ENCODE results near the gene GLP2R.

The GLP2R gene

DNA sequence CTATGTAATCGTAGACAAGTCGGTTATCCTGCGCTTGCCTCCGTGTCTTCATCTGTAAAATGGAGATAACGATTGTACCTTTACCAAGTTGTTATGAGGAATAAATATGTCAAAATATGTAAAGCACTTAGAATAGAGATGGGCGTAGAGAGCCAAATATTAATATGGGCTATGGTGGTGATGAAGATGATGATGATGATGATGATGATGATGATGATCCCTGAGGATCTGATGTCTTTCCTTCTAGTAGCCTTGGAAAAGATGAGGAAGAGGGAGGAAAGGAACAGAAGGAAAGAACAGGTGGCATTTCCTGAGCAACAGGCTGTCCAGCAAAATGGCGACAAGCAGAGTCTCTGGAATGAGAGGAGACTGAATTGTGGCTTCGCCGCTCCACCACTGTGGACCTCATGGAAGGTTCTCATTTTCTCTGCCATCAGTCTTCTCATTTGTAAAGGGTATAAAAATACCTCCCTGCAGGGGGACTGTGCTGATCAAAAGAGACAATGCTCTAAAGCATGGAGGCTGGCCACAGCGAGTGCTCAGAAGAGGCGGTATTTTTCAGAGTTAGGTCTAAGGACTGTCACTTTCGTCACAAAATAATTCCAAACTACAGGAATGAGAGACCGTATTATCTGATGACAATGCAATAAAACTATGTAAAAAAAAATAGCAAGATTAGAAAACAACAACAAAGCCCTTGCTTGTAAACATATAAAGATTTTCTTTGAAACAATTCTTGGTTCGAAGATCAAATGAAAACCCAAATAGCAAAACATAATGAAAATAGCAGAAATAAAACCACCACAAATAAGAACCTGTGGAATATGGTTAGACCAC is 96.5 kb downstream of the GLP2R start:
- no peak for DNase-seq (ENCODE audit: low read depth)

DNA sequence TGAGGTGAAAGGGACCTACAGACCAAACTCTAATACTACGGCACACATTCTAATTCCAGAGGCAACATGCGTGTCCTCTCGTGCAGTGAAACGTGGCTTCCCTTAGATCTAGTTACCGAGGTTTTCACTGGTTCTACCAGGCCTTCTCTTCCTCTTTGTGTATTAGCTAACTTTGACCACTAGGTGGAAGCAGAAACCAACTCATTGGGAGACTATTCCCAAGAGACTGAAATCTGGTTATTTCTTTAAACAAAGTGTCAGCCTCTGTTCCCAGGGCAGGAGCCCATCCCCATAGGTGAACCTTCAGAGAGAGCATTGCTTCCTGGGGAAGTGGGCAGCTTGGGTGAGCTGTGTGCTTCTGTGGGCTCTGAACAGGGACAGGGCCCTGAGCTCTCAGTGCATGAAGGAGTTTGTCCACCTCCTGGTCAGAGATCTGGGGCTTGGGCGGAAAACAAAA is 99.0 kb downstream of the GLP2R start:
- no peak for DNase-seq (ENCODE audit: low read depth)

DNA sequence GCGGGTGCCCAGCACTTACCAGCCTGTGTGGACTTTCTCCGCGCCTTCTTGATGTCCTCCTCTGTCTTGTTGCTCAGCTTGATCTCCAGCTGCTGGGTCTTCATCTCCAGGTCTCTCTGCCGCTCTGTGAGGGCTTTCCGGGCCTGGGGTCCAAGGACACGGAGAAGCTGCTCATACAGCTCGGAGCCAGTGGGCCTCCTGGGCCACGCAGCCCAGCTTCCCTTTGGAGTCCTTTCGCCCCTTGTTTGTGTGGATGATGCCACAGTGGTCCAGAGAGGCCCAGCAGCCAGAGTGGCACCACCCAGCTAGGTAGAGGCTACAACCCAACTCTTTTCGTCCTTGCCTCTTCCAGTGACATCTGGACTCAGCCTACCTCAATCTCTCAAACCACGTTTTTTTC is 99.7 kb downstream of the GLP2R start:
- no peak for DNase-seq (ENCODE audit: low read depth)

DNA sequence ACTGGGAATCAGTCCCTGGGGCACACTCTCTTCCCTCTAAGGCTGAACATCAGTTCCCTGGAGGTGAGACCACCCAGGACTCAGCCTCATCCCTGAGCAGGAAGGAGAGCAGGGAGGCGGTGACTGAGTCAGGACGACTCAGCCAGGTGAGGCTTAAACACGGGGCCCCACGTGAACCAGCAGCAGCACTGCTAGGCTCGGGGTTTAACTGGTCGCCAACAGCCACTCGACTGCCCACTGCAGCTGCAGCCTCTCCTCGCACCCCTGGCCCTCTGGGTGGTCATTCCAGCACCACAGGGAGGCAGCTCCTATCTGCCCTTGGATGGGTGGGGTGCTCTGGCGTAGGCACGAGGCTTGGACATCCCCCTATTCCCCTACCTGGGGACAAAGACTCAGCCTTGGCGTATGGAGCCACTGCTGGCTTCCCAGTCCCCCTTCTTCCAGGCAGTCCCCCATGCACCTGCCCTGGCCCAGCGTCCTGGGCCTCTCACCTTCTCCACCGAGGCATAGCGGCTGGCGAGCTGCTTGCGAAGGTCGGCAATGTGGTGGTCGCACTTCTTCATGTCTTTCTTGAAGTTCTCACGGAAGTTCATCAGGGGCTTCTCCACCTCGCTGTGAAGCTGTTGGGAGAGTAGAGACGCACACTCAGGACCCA is 100.6 kb downstream of the GLP2R start:
- DNase-seq (ENCODE audit: low read depth), result no peak

DNA sequence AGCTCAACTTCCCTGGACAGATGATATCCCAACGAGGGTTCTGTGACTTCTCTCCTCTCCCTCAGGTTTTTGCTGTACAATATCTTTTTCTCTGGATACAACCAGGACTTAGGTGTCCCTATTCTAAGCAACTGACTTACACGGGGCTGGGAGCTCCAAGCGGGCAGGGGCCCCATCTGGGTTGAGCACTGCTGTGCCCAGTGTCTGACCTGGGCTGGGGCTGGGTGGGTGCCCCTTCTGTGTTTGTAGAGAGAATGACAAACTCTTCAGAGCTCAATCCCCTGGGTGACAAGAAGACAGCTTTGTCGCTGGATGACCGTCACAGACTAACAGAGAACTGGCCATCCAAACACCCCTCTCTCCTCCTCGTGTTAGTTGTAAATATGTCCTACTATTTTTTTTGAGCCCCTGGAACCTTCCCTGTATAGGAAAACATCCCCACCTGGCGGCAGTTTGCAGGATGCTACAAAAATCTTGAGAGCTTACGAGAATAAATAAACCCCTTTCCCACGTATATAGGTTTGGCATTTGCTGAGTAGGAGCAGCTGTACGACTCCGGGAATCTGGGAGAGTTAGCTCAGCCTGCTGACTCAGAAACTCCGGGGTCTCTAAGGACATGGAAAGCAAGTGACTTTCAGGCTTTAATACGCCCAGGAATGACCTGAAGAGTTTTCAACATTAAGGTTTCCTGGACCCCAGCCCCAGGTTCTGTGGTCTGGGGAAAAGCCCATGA is 103.0 kb downstream of the GLP2R start:
- DNase-seq (ENCODE audit: low read depth), result no peak

DNA sequence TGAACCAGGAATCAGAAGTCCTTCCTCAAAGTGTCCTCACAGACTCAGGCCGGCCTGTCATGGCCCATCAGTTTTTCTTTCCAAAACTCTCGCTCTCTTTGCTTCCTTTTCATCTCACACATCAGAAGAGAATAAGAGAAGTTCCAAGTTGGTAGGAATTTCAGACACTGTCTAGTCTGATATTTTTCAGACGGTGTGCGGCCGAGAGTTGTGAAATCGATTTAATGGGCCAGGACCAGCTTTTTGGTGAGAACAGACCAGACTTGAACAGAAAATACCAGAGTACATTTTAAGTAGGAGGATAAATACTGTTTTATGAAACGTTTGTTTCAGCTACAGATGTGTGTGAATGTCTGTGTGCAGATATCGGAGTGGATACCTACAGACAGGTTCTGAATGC is 104.1 kb downstream of the GLP2R start:
- DNase-seq (ENCODE audit: low read depth), result no peak

DNA sequence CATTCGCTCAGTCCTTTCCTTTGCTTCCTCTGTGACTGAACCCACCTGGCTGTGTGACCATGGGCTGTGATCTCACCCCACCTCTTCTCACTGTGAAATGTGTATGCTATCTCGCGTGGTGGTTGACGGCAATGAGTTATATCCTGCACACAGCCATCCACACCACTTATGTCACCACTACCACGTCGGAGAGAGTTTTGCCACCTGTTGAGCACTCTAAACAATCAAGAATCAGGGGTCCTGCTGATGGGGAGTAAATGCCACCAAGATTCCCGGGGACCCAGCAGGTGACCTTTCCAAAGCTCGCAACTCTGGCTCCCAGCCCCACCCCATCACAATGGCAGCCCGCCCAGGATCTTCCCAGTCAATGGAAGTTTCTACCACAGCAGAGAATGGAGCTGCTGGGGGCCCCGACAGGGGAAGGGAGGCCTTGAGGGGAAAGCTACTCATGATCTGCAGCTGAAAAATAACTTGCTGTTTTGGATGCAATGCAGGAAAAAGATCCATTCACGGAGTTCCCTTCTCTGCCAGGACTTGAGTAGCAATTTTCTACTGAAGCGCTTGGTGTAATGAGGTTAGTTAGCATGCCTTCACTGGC is 105.5 kb downstream of the GLP2R start:
- no peak for DNase-seq (ENCODE audit: low read depth)

DNA sequence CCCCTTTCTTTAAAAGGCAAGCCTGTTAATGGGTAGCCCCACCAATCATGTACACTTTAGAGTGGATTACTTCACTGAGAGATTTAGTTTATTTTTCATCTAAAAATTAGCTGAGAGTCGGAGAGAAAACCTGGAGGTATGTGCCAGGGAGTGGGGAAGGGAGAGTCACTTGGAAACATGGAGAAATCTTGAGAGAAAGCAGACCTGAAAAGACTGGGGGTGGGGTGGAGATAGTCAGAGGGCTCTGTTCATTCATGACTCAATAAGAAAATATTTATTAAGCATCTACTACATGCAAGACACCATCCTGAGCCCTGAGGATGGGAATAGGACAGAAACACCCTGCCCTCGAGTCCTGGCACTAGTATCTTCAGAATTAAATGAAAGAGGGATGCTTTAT is 106.8 kb downstream of the GLP2R start:
- no peak for DNase-seq (ENCODE audit: low read depth)

DNA sequence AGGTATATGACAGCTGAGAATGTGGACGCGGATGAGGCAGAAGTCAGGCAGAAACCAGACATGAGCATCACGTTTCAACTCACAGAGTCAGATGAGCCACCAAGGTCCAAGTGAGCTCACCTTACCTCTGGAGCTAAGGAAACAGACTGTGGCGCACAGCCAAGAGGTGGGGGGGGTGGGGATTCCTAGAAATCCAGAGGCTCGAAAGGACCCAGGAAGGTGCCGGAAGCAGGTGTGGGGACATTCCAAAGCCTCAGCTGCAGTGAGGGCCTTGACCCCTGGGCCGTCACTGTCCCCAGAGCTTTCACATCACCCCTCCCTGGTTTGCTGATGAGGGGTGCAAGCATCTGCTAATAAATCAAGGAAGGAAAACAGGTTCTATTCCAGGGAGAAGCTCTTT is 108.6 kb downstream of the GLP2R start:
- DNase-seq (ENCODE audit: low read depth), result no peak

DNA sequence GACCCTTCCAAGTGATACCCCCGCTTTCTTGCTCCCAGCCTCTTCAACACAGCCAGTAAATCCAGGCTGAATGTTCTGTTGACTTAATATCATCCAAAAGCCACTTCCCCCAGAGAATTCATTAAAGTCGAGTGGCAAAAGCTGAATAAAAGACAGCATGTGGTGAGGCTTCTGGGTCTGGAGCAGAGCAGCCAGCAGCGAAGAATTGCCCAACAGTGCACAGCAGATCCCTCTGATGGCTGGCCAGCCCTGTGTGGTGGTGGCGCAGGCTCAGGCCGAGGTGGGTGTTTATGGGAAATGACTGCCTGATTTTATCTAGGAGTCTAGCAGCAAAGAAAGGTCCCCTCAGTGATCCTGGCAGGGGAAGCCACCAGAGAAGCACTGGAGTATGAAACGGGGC is 109.7 kb downstream of the GLP2R start:
- DNase-seq (ENCODE audit: low read depth), result no peak

DNA sequence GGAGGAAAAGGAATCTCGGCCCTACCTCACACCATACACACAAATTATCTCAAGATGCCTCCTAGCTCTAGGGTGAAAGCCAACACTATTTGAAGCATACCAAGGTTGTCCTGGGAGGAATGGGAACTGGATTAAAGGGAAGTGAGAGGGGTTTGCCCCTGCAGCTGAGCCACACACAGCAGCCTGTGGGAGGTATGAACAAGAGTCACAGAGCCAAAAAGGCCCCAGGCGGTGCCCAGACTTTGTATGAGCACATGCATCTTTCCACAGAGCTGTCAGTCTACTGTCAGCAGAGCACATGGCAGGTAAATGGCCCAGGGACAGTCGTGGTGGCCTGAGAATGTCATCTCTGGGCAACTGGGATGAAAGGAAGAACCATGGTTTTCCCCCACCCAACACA is 110.4 kb downstream of the GLP2R start:
- DNase-seq (ENCODE audit: low read depth), result no peak

DNA sequence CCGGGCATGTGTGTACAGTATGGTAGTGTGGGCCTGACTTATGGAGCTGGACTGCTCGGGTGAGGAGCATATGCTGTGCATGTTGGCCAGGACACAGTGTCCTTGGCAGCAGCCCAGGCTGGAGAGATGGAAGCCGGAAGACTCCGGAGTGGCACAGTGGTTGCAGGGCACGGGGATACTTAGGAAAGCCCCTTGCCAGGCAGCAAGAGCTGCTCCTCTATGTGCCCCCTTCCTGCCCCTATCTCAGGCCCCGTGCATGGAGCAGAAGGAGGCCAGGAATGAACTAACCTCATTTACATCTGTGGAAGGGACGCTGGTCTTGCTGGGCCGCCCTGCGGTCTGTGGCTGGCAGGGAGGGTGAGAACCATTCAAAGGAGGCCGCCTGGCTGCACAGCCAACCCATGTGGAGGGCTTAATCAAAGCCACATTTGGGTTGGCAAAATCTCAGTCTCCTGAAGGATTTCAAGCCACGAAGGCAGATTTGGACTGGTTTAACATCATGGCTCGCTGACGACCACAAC is 111.6 kb downstream of the GLP2R start:
- no peak for DNase-seq (ENCODE audit: low read depth)

DNA sequence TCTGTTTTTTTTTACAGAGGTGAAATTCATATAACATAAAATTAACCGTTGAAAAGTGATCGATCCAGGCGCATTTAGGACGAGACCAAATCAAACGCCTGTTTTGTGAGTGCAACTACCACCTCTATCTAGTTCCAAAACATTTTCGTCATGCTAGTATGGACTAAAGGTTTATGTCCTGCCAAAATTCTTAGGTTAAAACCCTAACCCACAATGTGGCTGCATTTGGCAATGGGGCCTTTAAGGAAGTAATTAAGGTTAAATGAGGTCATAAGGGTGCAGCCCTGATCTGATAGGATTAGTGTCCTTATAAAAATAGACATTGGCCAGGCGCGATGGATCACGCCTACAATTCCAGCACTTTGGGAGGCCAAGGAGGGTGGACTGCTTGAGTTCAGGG is 112.2 kb downstream of the GLP2R start:
- DNase-seq (ENCODE audit: low read depth), result no peak

DNA sequence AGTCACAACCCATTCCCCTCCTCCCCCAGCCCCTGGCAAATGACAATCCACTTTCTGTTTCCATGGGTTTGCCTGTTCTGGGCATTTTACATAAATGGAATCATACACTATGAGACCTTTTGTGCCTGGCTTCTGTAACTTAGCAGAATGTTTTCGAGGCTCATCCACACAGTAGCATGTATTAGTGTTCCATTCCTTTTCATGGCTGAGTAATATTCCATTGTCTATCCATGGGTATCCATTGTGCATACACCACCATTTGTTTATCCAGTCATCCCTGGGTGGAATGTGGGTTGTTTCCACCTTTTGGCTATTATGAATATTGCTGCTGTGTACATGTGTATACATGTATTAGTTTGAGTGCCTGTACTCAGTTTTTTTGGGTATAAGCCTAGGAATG is 113.0 kb downstream of the GLP2R start:
- DNase-seq (ENCODE audit: low read depth), result no peak

DNA sequence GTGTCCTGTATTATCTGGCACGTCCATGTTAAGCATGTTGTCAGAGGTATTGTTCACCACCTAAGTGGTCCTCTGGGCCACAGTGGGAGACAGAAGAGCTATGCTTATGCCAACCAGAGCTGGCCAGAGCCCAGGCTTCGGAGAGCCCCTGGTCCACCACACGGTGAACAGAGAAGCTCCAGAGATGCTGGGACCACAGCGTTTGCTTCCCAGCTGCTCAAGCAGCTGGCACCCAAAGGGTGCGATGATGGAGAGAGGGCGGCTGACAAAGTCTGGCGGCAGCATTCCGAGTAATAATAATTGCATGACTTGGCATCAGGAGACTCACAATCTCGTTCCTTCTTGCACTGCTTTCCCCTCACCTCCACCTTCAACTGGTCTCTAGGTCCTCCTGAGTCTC is 115.1 kb downstream of the GLP2R start:
- no peak for DNase-seq (ENCODE audit: low read depth)

DNA sequence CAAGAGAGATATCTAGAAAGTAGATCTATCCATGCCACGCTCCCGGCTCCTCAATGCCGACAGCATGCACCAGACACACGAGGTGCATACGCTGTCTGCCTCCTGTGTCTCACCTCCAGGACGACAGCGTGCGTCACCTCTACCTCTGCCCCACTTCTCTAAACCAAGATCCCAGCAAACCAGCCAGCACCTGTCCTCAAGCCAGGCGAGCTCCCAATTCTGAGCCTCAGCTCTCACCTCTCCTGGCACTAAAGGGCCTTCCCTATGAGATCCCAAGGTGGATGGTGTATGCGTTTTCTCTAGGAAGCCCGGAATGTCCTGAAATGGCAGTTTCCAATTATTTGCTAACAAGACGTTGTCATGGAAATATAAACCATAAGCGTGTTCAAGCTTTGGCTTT is 115.6 kb downstream of the GLP2R start:
- no peak for DNase-seq (ENCODE audit: low read depth)

Measured in stimulated activated CD8-positive, alpha-beta memory T cell treated with anti-CD3 and anti-CD28 coated beads, Interleukin-15, amount 100 ng/mL, for 1 hour (primary cell).